NCI-H187 treated with DMSO at 0.1 percent for 48 hours (cell line): ENCODE data around the gene SIRPB2.

Experiments used
- DNase-seq: peaks from one replicate; lab custom pipeline; 2025; lab: John Stamatoyannopoulos, UW

Gene SIRPB2

DNA sequence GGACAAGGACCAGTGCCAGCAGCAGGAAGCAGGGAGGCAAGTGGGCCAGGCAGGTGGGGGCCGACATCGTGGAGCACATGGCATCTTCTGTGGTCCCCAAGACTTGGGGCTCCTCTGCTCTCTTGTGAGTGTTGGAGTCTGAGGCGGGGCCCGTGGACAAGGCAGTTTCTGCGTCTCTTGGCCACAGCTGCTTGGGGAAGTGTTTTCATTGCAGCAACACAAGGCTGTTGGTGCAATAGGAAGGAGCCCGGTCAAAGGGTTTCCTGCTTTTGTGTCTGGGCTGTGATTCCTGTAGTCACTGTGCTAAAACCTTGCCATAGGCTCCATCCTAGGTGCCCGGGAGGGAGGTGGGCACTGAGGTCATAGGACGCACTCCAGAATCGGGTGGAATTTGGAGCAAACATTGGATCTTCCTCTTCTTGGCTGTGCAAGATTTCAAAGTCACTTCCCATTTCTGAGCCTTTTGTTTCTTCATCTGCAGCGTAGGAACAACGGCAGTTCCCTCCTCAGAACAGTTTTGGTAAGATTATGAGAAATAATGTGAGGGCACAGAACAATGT, at the start of gene SIRPB2:
TSS of gene SIRPB2 (minus strand) at position 140 of the 560 bp plus-strand sequence. CDS start at position 79, 61 bp downstream.
- no peak for DNase-seq

DNA sequence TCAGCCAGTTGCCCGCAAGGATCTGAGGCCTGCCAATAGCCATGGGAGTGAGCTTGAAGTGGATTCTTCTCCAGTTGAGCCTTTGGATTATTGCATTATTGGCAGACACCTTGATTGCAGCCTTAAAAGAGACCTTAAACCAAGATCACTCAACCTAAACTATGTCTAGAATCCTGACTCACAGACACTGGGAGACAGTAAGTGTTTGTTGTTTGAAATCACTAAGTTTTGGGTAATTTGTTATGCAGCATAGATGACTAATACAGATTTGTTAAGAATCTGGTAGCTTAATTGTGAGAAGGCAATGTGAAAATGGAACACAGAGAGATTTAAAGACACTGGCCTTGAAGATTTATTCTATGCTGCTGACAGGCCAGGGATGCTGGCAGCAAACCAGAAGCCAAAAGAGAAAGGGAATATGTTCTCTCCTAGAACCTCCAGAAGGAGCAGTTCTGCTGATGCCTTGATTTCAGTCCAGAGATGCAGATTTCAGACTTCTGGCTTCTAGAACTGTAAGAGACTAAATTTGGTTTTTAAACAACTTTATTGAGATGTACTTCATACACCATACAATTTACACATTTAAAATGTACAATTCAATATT, 48.7 kb upstream of the SIRPB2 start:
- DNase-seq, result no peak

DNA sequence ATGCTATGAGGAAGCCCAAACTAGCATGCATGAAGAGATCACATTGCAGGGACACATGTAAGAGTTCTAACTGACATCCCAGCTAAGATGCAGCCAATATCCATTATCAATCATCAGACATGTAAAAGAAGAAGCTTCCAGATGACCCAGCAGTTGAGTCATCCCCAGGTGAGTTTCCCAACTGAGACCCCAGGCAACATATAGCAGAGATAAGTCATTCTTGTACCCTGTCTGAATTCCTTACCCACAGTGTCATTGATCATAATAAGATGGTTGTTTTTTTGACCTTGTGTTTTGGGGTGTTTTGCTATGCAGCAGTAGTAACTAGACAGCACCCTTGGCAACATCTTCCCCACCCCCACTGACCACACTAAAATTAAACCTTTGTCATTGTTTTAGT, 47.4 kb upstream of the SIRPB2 start:
- no peak for DNase-seq

DNA sequence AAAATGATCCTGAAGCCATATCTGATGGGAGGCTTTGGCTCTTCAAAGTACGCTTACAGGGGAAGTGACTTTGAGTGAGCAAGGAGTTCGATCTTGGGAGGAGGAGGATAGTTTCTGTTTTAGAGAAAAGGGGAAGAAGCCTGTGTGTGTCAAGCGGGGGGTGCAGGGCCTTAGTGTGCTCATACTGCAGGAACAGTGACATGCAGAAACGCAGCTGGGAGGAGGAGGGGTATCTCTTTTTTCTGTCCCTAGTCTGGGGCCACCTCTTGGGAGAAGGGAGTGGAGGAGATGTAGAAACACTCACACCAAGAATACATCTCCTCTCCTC, 46.5 kb upstream of the SIRPB2 start:
- DNase-seq, result no peak

DNA sequence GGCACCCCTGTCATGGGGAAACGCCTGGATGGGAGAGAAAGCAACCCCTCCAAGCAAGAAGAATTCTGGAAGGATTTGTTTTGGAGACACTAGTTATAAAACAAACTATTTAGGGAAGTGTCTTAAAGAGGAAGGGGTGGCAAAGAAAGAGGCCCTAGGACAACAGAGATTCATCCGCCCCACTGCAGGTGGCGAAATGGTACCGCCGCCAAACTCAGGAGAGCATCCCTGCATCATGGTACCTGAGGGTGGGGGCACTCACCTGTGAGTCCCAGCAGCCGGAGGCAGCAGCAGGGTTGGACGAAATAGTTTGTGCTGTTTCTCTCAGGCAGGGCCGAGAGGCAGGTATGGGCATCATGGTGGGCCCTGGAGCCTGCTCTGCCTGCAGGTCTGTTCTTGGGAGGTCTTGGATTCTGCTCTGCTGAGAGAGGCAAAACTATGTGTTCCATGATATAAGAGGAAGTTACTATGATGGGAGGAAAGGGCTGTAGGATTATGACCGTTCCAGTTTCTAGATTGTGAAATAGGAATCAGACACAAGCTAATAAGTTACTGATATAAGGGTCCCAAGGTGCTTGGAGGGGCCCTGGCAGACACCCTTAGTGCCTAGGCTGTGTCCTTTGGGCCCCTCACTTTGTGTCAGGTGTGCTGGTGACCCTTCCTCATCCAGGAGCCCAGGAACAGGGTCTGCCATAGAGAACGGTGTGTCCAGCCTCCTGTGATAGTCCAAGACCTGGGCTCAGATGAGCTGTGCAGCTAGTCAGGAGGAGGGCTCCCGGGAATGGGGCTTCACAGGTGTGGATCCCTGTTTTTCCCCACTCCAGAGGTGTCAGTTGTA, 45.9 kb upstream of the SIRPB2 start:
- no peak for DNase-seq

DNA sequence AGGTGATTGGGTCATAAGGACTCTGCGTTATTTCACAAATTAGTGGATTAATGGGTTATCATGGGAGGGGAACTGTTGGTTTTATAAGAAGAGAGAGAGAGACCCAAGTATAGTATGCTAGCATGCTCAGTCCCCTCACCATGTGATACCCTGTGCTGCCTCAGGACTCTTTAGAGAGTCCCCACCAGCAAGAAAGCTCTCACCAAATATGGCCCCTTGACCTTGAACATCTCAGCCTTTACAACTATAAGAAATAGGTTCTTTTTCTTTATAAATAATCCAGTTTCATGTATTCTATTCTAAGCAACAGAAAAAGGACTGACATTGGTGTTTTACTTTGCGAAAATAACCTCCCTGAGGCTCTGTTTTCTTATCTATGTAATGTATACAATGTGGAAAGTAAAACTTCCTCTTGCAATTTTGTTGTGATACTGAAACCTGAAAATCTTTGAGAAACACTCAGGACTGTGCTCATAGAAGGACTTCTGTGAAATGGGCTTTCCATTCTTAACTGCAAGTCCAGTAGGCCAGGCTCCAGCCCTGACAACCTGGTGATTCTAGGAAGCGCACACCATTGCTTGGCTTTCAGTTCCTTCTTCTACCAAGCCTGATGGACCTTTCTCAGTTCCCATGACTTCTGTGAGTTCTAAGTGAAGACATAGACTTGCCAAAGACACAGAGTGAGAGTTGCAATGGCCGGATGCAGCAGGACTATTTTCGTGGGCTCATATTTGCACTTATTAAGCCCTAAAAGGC, 44.4 kb upstream of the SIRPB2 start:
- DNase-seq, result no peak

DNA sequence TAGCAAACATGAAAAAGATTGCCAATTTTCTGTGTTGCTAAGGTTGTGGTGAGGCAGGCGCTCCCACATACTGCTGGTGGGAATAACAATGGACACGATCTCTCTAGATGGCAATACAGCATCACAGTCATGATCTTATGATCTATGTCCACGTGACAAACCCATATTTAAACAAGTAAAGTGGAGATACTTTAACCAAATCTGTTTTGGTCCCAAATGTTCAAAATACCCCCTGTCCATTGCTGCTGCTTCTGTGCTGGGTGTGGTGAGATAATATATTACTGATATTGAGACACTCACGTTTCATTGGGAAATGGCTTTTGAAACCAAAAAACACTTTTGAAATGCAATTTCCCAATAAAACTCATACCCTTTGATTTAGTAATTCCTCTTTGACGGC, 43.3 kb upstream of the SIRPB2 start:
- DNase-seq, result no peak

DNA sequence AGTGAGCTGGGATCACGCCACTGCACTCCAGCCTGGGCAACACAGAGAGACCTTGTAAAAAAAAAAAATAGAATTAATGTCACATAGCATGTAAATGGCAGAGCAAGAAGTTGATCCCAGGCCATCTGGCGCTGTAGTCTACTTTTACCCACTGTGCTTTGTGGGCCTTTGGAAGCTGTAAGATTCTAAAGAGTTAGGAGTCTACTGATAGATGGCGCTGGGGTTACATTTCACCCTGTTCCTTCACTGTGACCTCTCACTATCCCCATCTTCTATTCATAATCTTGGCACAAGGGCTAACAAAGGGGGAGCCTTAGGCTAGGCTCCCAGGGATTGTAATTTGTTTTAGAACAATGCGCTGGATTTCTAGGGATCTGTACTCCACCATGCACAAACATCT, 41.8 kb upstream of the SIRPB2 start:
- no peak for DNase-seq

DNA sequence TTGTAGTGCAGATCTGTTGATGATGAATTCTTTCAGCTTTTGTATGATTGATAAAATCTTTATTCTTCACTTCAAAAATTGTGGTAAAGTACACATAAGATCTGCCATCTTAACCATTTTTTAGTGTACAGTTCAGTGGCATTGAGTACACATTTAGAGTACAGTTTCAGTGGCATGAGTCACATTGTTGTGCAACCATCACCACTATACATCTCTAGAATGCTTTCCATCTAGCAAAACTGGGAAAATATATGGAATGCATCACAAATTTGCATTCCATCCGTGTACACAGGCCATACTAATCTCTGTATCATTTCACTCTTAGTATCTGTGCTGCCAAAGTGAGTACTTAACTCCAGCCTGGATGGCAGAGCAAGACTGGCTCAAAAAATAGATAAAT, 37.6 kb upstream of the SIRPB2 start:
- no peak for DNase-seq

DNA sequence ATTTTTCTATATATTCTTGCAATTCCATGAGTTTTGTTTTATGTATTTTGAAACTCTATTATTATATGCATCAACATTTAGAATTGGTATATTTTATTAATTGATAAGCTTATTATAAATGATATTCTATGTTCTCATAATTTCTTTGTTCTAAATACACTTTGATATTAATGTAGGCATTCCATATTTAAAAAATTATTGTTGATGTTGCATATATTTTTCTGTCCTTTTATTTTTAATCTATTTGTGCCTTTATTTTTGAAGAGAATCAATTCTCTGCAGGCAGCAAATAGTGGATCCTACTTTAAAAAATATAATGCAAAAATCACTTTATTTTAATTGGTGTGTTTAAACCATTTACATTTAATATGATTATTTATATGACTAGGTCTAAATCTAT, 36.7 kb upstream of the SIRPB2 start:
- no peak for DNase-seq

DNA sequence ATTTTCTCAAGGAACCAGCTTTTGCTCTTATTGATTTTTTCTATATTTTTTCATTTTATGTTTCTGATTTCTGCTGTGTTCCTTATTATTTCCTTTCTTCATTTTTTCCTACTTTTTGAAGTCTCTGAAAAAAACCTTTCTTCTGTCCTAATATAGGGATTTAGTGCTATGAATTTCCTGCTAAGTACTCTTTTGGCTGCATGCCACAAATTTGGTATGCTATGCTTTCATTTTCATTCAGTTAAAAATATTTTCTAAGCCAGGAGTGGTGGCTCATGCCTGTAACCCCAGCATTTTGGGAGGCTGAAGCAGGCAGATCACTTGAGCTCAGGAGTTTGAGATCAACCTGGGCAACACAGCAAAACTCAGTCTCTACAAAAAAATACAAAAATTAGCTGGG, 35.7 kb upstream of the SIRPB2 start:
- no peak for DNase-seq

DNA sequence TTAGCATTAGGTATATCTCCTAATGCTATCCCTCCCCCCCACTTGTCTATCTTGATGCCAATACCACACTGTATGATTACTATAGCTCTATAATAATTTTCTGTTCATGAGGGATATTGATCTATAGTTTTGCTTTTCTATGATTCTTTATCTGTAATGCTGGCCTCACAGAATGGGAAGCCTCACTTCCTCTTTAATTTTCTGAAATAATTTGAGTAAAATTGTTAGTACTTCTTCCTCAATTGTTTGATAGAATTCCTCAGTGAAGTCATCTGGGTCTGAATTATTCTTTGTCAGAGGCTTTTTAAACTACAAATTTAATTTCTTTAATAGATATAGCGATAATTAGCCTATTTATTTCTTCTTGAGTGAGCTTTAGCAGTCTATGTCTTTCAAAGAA, 35.1 kb upstream of the SIRPB2 start:
- no peak for DNase-seq

DNA sequence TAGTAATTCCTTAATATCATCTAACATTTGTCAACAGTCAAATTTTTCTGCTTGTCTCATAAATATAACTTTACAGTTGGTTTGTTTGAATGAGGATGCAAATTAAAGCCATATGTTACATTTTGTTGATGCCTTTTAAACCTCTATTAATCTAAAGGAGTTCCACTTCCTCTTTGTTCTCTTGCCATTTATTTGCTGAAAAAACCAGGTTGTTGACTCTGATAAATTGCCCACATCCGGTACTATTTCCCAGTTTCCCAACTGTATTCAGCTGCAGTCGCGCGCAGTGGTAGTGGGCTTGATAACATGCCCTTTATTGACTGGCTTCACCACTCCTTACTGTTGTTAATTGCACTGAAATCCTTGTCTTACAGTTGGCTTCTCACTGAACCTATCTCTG, 32.8 kb upstream of the SIRPB2 start:
- no peak for DNase-seq

DNA sequence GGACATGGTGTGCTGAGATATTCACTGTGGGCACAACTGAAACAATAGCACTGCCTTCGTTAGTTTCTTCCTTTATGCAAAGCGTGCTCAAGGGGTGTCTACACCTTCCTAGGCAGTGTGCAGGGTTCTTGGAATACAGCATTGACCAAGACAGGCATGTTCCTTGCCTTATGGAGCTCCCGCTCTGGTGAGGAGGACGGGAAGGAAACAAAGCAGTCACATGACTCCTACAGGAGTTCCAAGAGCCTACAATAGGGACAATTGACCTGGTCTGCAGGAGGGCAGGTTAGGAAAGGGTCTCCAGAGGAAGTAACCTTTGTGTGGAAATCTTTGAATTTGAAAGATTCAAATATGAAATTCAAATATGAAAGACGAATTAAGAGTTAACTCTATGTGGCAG, 25.8 kb upstream of the SIRPB2 start:
- DNase-seq, result no peak

DNA sequence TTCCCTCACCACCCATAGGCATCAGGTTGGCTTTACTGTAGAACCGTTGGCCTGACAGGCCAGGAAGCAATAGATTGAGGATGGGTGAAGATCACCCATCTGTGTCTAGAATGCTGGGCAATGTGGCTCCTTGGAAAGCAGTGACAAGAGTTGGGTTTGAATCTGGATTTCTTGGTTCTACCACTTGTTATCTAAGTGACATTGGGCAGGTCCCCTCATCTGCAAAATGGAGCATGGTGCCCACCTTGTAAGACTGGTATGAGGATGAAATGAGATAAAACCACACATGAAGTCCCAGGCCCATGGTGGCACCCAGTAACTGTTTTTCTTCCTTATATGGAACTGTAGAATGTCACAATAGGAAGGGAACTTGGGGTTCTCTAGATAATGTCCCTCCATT, 22.6 kb upstream of the SIRPB2 start:
- DNase-seq, result no peak

DNA sequence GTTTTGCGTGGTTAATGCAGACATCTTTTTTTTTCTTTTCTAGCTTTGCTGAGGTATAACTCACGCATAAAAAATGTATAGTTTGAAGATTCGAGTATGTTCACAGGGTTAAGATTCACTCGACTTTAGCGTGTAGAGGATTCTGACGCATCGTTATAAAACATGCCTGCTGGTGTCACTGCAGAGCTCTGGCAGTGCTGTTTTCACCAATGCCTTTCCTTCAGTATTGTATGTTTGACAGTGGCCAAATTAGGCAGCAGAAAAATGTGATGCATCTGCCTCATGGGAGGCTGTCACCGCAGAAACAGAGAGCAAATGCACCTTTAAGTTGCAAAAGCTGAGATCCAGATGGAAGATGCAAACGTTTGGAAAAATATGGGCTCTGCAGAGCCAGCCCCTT, 18.0 kb upstream of the SIRPB2 start:
- no peak for DNase-seq

DNA sequence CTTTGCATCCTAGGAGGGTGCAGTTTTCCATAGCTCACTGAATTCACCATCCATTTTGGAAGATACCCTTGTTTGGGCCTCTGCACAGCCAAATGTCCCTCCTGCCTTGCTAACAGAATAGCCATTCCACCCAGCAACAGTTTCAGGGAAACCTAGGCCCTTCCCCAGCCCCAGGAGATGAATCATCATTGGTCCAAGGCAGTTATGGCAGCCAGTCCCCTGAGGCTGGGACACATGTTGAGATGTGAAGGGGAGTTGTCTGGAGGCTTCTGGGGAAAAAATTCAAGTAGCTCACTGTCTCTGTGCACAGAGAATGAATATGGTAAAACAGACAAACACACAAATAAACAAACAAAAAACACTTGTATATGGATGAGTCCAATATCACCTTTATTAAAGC, 17.4 kb upstream of the SIRPB2 start:
- DNase-seq, result no peak

DNA sequence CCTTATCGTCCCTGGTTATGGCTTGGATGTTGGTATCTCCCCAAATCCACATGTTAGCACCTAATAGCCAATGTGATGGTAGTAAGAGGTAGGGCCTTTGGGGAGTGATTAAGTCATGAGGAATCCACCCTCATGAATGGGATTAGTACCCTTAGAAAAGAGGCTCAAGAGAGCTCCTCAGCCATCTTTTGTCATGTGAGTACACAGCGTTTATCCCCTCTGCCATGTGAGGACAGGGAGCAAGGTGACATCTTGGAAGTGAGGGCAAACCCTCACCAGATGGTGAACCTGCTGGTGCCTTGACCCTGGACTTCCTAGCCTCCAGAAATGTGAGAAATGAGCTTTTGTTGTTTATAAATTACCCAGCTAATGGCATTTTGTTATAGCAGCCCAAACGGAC, 16.1 kb upstream of the SIRPB2 start:
- DNase-seq, result no peak

DNA sequence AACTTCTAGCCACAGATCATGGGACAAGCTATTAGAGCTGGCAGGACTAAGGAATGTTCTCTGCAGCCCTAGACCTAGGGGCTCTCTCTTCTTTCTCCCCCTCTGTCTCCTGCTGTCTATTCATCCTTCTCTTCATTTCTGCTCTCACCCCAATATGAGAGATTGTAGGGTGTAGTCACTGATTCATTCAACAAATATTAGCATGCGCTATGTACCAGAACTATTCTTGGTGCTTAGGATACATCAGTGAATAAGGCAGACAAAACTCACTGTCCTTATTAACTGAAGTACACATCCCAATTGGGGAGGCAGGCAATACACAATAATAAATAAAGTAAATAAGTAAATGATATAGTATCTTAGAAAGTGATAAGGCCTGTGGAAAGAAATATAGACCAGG, 14.7 kb upstream of the SIRPB2 start:
- no peak for DNase-seq

DNA sequence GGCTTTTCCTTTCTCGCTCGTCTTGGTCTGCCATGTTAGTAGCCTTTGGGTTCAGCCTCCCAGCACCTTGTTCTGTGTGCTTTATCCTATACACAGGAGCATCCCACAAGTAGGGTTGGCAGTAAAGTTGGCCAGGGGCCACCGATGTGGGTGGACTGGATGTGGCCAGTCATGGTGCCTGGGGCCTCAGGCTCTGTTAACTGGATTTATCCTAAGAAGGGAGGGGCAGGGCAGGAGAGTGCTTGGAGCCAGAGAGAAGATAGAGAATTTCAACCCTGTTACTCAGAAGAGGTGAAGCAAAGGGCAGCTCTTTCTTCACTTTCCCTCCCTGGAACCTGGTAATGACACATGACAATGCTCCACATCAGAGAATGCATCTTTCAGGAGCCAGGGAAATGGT, 14.1 kb upstream of the SIRPB2 start:
- no peak for DNase-seq

DNA sequence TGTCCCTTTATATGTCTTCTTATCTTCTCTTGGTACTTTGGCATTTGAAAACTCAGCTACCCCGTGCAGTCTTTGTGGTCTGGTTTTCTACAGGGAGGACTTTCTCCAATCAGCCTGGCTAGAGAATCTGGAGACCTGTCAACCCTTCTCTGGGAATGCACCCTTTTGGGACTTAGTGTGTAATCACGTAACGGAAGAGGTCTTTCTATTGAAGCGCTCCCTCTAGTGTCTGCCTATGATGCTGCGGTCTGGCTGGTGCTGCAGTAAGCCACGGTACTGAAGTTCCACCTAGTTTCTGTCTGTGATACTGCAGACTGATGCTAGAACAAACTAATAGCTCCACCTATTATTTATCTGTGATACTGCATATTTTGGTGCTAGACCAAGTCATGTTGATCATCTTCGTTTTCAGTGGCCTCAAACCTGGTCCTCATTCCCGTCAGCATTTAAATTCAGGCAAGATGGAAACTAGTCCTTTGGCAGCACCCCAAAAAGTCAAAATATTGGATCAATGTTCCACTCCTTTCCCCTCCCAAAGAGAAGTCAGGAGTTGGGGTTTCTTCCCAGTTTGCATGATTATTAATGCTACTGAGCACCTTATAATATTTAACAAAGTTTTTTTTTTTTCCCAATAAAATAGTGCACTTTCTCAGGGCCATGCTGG, 12.5 kb upstream of the SIRPB2 start:
- DNase-seq, result peak; percentile 58

DNA sequence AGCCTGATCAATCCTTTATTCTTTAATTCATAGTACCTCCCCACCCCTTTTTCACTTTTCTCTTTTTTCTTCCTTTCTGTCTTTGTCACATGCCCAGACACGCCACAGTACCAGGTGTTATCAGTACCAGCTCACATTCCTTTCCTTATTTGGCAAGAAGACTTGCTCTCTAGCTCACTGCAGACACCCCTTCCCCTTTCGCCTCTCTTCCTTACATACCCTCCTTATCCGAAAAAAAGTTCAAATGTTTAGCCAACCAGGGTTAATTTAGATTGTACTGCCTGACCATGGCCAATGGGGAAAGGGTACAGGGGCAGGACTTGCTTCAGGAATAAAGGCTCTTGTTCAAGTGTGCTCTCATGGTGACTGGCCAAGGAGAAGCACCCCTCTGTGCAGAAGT, 9.3 kb upstream of the SIRPB2 start:
- no peak for DNase-seq
